Caki2 (cell line): ENCODE data around the gene GLRX. TPM values are rescaled to one million over a fixed set of nuclear protein-coding genes. Genes with fewer than 3 reads are reported as not detected.
"Not testable (repeated sequence)": the region's sequence is repeated elsewhere in the genome, so short reads cannot be mapped to it uniquely, and the experiment has no call there.

Experiments used
- DNase-seq: peaks from one replicate; pipeline ENCODE4 v3.0.0-alpha.2; 2015; ENCODE audit warnings: low read depth
- in situ Hi-C: cut with HindIII; loops from 2 replicates; pipeline ENCODE4 v1.10.0; 2016; ENCODE audit warnings: low sequenced_read_pairs, low pct_unique_long_range_greater_than_20kb, mixed read lengths
- total RNA-seq: library from RNA; depleted of rRNA; stranded (reverse); fragments of >200 nt; shearing (Covaris generic); gene quantifications from 2 replicates; pipeline ENCODE4 v1.2.3, GENCODE V29; 2014; ENCODE audit warnings: low replicate concordance

Gene GLRX
- total RNA-seq, 1 experiment from 2014 or later, result 30.2 TPM

DNA sequence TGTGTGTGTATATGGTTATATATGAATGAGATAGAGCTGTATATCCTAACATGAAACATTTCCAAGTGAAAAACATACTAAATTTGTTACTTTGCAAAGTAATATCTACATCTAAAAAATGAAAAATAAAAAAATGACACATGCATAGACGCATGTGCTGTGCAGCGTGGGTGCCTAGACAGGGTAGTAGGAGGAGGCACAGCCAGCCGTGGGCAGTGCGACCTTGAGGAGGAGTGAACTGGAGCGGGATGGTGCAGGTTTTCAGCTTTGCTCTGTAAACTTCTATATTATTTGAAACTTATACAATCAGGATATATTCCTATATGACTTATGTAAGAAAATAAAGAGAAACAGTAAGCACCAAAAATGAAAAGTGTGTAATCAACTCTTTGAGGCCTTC lies 15.0 kb upstream of the GLRX start:
- in situ Hi-C loops, result no loop called here
- DNase-seq, result no peak

DNA sequence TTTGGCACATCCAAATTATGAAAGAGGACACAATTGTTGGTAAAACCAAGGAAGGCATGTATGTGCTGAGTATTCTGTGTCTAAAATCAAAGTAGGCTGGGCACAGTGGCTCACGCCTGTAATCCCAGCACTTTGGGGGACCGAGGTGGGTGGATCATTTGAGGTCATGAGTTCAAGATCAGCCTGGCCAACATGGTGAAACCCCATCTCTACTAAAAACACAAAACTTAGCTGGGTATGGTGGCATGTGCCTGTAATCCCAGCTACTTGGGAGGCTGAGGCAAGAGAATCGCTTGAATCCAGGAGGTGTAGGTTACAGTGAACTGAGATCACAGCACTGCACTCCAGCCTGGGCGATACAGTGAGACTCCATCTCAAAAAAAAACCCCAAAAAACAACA lies 14.4 kb upstream of the GLRX start:
- DNase-seq, in situ Hi-C loops: not testable (repeated sequence)

DNA sequence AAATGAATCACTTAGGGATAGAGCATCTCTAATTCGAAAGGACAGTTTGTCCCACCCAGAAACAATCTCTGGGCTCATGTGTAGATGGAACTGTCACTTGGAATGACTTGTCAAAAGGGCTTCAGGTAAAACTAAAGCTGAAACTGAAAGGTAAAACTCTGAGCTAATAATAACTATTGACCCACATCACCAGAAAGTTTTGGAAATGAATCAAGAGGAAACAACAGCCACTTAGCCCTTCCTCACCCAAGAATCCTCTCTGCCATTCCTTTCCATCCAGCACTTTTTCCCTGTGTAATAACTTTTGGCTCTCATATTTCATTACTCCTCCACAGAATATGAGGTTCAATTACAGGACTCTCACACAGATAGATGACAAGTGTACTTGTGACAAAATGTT lies 14.0 kb upstream of the GLRX start:
- in situ Hi-C loops, result no loop called here
- no peak for DNase-seq

DNA sequence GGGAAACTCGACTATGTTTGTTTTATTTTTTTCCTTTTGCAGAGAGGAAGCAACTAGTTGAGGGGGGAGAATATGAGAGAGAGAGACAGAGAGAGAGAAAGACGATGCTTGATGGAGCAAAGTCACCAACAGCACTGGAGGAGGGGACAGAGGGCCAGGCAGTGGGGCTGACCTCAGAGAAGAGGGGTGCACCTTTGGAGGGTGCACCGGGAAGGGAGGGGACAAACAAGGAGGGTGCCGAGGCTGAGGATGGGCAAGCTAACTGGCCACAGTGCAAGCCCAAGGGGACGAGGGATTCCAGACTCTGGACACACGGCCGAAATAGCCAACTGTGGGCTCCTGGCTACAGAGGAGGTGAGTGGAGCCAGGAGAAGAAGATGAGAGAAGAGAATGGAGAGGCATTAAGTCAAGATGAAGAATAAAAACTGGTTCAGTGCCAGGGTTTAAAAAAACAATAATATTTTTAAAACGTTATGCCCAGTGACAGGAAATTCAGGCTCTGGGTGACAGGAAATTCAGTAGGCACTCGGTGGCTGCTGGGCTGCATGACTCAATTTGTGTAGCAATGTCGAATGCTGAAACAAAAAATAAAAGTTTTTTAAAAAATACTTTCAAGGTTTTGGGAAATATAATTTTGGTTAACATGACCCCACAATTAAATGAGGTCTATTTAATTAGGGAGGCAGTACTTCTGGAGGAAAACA lies 13.3 kb upstream of the GLRX start:
- in situ Hi-C loops, result no loop called here

DNA sequence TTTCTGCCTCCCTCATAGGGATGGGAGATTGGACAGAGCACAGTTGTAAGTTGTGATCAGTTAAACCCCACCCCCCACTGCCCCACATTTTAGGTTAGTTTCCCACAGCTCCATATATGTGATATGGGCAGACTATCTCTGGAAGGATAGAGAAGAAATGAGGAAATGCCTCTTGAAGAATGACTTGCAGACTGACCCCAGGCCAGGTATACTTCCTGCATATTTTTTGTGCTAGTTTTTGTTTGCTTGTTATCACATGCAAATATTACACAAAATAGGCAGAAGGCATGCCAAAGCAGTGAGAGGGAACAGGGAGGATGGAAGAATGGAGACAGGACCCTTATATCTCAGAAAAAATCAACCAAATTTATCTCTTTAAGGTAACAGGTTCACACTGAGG lies 10.1 kb upstream of the GLRX start:
- in situ Hi-C loops, result no loop called here
- DNase-seq, result no peak

More for the DNA sequence above, 13.3 kb upstream of the GLRX start:
- no peak for DNase-seq

DNA sequence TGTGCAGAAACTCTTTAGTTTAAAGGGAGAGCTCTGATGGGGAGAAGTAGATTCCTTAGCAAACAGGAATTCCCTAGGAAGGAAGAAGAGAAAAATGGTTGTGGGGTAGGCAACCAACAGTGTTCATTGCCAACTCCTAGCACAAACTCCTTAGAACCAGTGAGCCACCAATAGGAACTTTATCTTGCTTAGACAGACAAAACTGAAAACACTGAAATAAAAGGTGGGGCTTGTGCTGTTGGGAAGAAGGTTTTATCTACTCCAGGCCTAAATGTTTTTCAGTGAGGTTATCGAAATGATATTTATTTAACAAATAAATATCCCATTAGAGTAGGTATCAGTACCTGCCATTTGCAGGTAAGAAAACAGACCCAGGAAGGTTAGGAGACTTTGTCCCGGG lies 7.7 kb upstream of the GLRX start:
- DNase-seq, result no peak
- in situ Hi-C loops, result no loop called here

DNA sequence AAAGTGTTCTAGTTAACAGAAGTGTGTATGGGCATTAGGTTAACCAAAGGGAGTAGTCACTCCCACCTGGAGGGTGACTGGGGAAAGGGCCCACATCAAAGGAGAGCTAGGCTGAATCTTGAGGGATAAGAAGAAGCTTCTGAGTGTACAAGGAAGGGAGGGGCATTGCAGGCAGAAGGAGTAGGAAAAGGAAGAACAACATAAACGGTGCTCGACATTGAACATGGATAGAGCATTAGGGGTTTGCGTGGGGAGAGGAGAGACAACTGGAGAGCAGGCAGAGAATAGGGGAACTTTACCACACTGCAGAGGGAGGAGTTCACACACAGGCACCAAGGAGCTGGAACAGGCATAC lies 5.3 kb upstream of the GLRX start:
- DNase-seq, result no peak
- in situ Hi-C loops, result no loop called here

DNA sequence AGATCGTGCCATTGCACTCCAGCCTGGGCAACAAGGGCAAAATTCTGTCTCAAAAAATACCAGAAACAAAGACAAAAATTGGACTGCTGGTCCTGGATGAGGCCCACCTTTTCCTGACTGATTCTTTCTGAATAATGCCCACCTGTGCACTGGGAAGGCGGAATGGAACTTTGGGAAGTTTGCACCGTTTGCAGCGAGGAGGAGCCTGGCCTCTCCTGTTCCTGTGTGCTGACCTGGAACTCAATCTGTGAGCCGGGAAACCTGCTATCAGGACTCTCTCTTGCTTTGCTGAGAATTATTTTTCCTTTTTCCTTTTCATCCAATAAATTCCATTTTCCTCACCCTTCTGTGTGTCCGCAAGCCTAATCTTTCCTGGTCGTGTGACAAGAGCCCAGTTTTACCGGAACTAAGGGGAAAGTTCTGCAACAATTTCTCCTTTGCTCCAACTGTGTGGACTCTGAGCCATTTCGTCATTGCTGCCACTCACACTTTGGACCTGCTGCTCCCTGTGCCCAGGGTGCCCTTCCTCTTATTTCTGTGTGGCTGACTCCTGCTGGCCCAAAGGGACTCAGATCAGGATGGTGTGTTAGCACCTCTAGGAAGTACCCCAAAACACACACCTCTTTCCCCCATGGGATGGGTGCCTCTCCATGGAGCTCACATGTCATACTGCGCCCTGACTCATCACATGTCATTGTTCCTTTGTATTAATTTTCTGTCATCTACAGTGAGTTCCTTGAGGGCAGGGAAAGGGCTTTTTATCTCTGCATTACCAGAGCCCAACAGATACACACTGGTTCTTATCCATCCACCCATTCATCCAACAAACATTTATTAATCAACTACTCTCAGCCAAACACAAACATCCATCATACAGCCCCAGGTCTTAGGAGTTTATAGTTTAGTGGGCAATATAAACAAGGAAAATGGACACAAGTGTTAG lies 4.7 kb upstream of the GLRX start:
- DNase-seq, result no peak
- in situ Hi-C loops, result no loop called here

DNA sequence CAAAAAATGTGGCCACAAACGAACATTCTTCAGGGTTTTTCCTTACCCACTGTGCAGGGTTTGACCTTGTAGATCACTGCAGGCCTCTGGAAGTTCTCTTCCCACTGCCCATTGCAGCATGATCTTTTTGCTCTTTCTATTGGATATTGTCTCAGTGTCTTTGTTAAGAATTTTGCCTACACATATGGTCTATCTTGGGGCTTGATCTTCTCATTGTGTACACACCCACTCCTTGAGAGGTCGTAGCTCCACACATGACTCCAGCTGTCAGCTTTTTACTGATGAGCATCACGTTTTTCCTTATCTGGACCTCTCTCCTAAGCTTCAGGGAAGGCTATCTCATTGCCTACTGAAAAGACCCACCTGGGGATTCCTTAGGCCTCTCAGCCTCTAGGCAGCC lies 3.0 kb upstream of the GLRX start:
- in situ Hi-C loops, result no loop called here
- no peak for DNase-seq

DNA sequence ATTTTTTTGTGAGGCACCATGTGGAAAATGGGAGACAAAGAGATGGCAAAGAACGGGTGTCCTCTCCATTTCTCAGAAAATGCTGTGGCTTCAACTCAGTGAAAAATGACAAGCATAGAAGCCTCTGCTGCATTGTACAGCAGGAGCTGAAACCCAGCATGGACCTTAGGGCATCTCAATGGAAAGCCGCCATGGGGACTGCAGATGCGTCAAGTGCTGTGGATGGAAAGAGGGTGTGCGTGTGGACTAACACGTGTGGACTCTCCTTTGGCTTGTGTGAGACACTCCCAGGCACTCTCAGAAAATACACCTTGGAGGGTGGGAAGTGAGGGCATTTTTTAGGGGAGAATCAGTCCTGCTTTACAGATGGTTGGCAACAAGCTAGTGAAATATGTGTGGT lies 2.2 kb upstream of the GLRX start:
- in situ Hi-C loops, result no loop called here

DNA sequence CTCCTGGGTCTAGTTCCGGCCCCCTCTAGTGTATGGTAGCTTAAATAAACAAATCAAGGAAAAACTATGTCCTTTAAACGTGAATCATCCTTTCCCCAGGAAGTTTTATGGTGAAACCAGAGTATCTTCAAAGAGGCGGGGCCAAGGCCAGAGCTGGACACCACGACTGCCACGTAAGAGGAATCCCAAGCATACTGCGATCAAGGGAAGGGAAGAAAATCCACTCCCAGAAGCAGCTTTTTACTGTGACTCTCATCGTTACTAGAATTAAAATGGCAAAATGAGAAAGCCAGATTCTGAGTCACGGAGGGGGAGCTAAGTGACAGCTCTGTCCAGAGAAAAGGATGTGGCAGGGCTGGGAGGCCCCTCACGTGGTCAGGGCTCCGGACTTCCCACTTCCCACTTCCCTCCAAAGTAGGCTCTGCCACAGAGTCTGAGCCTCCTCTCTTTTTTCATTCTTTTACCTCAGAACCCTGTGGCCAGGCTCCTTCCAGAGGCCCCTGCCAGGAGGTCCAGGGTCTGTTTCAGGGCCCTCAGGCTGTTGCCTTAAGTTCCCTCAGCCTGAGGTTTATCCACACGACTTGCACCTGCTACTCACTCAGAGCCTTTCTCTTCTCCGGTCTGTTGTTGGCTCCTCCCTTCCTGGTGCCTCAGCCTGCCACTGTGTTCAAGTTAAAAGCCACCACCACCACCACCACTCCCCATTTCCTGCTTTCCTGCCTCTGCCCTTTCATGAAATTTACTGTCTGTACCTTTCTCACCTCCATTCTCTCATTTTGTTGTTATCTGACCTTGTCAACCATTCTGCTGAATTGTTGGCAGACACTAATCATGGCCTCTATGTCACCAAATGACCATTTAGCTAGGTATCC lies 1.4 kb upstream of the GLRX start:
- in situ Hi-C loops, result no loop called here
- DNase-seq, result peak; percentile 87

More for the DNA sequence above, 2.2 kb upstream of the GLRX start:
- DNase-seq, result no peak

DNA sequence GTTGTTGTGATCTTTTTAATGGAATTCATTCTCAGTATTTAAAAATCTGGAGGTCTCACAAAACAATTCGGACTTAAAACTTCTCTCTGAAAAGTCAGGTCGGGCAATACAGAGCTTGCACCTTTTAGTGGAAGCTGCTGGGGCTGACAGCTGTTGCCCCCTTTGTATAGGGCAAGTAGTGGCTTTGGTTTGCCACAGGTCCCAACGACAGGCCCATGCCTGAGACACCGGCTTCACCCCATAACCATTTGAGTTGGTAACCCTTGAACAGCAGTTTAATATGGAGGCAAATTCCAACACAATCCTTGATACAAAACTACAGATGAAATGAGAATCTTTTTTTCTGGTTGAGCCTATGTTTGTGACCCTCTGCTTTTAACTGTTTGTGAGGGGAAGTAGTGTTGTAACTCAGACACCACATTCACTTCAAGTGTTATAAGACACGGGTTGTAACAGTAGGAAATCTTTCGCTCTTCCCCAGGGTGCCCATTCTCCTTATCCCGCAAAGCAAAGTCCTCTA lies 752 bp upstream of the GLRX start:
- in situ Hi-C loops, result no loop called here
- no peak for DNase-seq

DNA sequence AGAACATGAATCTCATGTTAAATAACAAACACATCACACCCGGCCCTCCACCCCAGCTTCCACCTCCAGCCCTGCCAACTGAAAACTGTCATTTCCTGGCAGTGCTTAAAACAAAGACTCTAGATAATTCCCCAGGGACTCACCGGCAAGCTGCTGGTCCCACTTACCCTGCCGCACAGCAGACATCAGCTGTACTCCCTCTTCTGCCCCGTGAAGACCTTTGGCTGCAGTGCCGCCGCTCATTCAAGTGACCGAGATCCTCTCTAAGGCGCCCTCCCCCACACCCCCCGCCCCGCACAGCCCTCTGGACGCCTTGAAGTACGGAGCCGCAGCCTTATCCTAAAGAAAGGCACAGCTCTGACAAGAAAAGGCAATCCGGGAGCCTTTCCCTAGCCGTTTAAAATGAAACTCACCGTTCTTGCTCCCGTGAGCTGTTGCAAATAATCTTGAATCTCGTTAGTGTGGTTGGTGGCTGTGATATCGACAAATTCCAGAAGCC lies 434 bp downstream of the GLRX start:
- DNase-seq, result no peak
- in situ Hi-C loops, result no loop called here

DNA sequence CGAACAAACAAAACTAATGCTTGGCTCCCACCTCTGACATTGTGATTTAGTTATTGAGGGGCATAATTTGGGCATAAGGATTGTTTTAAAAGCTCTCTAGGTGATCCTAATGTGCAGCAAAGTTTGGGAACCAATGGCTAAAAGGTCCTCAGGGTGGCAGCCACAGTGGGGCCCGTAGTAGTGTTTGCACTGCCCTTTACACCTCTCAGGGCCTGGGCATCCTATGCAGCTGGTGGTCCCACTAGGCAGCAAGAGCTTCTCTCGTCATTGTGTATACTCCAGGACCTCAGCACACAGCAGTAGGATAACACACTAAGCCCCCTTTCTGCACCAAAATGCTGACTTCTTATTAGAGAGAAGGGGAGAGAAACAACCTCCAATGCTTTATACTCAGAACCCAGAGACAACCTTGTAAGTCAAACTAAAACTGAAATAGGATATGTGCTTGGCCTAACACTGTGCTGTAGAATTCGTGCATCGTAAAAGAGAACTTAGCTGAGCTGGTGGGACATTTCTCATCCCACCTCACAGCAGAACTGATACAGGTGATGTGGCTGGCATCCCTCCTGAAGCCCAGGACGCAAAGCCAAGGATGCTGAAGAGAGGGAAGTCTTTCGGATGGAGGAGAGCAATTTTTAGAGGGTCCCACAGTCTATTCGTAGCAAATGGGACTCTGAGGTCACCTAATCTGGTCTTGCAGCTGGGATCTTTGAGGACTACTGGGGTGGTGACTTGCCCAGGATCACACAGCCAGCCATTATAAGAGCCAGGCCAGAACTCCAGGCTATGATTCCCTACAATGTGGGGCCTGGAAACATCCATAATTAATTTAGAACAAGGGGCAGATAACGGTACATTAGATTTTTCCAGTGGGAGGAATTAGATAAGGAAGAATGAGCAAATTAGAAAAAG lies 1.2 kb downstream of the GLRX start:
- no peak for DNase-seq
- in situ Hi-C loops, result no loop called here

DNA sequence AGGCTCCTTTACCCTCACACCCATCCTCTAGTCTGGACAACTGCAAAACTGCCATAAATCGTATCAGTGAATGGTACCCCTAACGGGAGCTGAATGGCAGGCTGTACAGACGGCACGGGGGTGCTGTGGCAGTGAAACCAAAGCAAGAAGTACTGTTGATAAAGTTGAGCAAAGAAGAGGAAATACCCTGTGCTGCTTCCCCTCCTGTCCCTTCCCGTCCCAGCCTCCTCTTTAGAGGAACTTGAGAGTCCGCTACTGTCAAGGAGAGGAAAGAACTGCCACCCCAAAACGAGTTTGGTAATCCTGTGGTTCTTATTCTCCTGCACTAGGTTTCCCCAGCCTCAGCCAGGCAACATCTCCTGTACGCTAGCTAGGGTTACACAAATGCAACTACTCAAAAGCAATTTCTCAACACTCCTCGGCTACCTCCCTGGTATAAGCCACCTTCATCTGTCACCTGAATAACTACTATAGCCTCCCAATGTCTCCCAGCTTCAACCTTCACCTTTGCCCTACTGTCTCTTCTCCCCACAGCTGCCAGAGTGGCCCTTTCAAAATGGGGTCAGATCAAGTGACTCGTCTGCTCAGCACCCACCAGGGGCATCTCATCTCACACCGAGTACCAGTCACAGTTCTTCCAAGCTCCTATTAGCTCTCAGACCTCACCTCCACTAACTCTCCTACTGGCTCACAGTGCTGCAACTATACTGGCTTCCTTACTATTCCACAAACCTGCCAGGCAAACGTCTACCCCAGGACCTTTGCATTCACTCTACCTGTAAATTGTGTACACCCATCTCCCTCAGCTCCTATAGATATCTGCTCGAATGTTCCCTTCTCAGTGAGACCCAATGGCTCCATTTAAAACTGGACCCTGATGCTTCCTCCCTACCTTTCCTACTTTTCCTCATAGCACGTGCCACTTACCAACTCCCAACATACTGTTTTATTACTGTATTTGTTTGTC lies 4.1 kb downstream of the GLRX start:
- DNase-seq, result no peak
- in situ Hi-C loops, result no loop called here

DNA sequence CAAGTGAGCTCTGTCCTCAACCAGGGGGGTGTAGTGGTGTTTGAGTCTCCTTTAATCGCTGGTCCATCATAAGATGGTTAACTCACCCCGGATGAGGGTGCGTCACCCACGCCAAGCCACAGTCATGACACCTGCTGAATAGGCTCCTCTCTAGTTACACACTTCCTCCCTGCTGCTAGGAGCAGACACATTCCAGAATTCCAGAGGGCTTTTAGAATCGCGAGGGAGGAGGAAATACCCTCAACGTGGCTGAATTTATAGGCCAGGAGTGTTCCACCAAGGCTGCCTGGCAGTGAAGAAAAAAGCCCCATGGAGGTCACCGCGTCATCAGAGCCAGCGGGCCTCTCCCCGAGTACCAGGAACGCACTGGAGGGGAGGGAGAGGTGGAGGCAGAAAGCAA lies 5.1 kb downstream of the GLRX start:
- in situ Hi-C loops, result no loop called here
- DNase-seq, result no peak
